NK-92 (cell line): ENCODE results near the gene ARHGAP21.

Experiments
- DNase-seq: peaks from one replicate; lab custom pipeline; 2025; ENCODE audit not compliant: unreplicated experiment; lab: John Stamatoyannopoulos, UW

The ARHGAP21 gene

DNA sequence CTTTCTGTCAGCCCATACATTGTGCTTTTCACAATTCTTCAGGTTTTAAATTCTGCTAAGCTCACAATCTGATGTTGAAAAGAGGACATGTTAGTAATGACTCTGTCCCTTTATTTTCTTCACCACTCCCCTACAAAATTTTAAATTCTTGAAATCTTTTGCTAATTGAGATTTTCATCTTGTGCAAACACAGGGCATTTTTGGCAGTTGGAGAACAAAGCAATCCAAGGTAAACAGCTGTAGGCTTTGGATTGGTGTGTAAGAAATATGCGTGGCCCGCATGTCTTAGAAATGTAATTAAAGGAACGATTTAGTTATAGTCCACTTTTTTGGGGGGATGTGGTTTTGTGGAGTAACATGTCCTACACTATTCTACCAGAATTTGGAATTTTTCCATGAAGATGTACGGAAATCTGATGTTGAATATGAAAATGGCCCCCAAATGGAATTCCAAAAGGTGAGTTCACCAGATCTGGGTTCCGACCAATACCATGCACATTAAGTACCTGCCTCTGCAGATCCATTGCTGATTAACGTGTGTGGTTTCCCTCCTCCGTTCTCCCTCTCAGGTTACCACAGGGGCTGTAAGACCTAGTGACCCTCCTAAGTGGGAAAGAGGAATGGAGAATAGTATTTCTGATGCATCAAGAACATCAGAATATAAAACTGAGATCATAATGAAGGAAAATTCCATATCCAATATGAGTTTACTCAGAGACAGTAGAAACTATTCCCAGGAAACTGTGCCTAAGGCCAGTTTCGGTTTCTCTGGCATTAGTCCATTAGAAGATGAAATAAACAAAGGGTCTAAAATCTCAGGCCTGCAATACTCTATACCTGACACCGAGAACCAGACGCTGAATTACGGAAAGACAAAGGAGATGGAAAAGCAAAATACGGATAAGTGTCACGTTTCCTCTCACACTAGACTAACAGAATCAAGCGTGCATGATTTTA is 181.1 kb downstream of the ARHGAP21 start:
- DNase-seq = no peak

DNA sequence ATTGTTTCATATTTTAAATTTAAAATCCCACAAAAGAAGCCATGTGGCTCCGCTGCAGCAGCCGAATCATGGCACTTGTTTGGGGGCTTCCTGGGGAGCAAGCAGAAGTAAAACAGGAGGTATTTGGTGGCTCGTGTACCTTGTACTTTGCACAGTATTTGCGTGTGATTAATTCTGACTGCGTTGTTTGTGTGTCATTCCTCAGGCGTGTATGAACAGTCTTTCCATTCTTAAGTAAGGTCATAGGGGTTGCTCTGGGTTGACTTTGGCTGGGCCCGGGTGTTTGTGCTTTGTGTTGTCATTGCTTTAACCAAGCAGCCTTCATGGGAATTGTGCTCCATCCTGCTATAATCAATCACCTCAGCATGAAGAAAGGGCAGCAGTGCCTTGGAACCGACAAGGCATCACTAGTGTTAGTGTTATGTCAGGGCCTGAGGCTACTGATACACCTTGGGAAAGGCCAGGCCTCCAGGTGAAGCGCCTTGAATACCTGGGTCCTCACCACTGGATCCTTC is 182.4 kb downstream of the ARHGAP21 start:
- DNase-seq = no peak

DNA sequence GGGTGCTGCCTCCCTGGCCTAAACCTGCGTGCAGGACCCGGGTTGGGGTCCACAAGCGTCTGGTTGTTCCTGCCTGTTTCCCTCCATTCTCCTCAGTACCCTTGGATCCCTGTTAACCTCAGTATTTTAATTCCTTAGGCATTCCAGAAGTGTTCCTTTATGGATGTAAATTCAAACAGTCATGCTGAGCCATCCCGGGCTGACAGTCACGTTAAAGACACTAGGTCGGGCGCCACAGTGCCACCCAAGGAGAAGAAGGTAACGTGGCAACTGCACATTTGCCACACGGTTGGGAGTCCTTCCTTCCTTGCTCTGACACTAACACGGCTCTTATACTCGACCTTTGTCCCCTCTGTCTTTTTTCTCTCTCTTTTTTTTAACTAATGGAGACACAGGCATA is 187.1 kb downstream of the ARHGAP21 start:
- DNase-seq = no peak

DNA sequence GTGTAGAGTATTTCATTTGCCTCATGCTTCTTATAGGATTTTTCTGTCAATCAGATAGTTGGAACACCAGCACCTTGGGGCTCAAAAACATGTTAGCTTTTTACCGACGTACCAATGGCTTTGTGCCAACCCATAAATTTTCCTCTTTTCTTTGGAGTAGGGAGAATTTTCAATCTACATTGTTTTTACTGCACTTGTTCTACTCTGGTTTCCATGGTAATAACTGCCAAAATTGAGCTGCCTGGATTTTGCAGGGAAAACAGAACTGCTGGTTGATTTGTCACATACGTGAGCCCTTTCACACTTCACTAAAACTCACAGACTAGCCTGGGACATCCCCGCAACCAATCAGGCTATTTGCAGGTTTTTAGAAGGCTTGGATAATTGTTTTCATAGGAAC is 189.7 kb downstream of the ARHGAP21 start:
- DNase-seq = no peak
